ENCODE data around the gene PLEKHJ1. TPM values are rescaled to one million over a fixed set of nuclear protein-coding genes. Genes with fewer than 3 reads are reported as not detected.

Gene PLEKHJ1
- total RNA-seq, 1 donor from 2014 or later = 78.3 TPM

- H3K4me2 ChIP-seq (ENCODE audit: low read length) = no peak overlapping the region
- peaks cover 6% of the 10 kb centered on the region for H3K27me3 Mint-ChIP-seq (ENCODE audit: low read depth, unreplicated experiment)
- no peak overlapping the region for H3K4me3 ChIP-seq (ENCODE audit: insufficient read depth, low read depth, low read length)
- H3K36me3 ChIP-seq (ENCODE audit: insufficient read depth, low read length) = no peaks in the 10 kb centered on the region
- H3K27me3 ChIP-seq (ENCODE audit: insufficient read depth, low read length) = peaks cover 22% of the 10 kb centered on the region
- no peaks in the 10 kb centered on the region for H3K9me3 ChIP-seq (ENCODE audit: insufficient read depth, low read depth, low read length)
- H3K4me1 ChIP-seq (ENCODE audit: insufficient read depth, low read length) = peaks cover 3% of the 10 kb centered on the region
- no peak overlapping the region for H3K4me3 Mint-ChIP-seq (ENCODE audit: unreplicated experiment)
- H3K9me3 Mint-ChIP-seq (ENCODE audit: unreplicated experiment) = no peaks in the 10 kb centered on the region
- H3K9ac ChIP-seq (ENCODE audit: low read length) = no peak overlapping the region
- H4K20me1 ChIP-seq (ENCODE audit: insufficient read depth, low read length) = peaks cover 46% of the 10 kb centered on the region
- TF ChIP-seq EZH2 (IDR thresholded peaks at IDR 0.05; ENCODE audit: insufficient read depth, low read length) (peak; percentile 24), CTCF (IDR thresholded peaks at IDR 0.05; ENCODE audit: insufficient read depth, low read depth, low read length) (no peak)
- H2AFZ ChIP-seq (ENCODE audit: low read depth, low read length) = no peak overlapping the region
- H3K27ac Mint-ChIP-seq (ENCODE audit: unreplicated experiment) = no peak overlapping the region
- H3K27ac ChIP-seq (ENCODE audit: low read depth, low read length) = no peak overlapping the region
- no peaks in the 10 kb centered on the region for H3K79me2 ChIP-seq (ENCODE audit: insufficient read depth, low read length)
- peaks cover 1% of the 10 kb centered on the region for H3K36me3 Mint-ChIP-seq (ENCODE audit: low read depth, unreplicated experiment)
- FAIRE-seq (no peak), DNase-seq (ENCODE audit: low read depth) (no peak)
- no peaks in the 10 kb centered on the region for H3K4me1 Mint-ChIP-seq (ENCODE audit: low read depth, unreplicated experiment)
These were observed 16.1 kb upstream of the PLEKHJ1 start for GRCh38 chr19:2252055-2252796.

- H3K4me1 Mint-ChIP-seq (ENCODE audit: low read depth, unreplicated experiment) = no peaks in the 10 kb centered on the region
- FAIRE-seq = no peak
- H3K27ac ChIP-seq (ENCODE audit: low read depth, low read length) = no peak overlapping the region
These were observed 15.3 kb upstream of the PLEKHJ1 start for GRCh38 chr19:2251106-2252054.

More at GRCh38 chr19:2251106-2252054, 15.3 kb upstream of the PLEKHJ1 start:
- Mint-ChIP-seq H3K36me3 (ENCODE audit: low read depth, unreplicated experiment) (peaks cover 1% of the 10 kb centered on the region), H3K4me3 (ENCODE audit: unreplicated experiment) (no peak overlapping the region), H3K27me3 (ENCODE audit: low read depth, unreplicated experiment) (peaks cover 3% of the 10 kb centered on the region), H3K27ac (ENCODE audit: unreplicated experiment) (no peak overlapping the region), H3K9me3 (ENCODE audit: unreplicated experiment) (no peaks in the 10 kb centered on the region)
- H3K9me3 ChIP-seq (ENCODE audit: insufficient read depth, low read depth, low read length) = no peaks in the 10 kb centered on the region
- no peak overlapping the region for H2AFZ ChIP-seq (ENCODE audit: low read depth, low read length)
- H3K4me1 ChIP-seq (ENCODE audit: insufficient read depth, low read length) = peaks cover 7% of the 10 kb centered on the region
- TF ChIP-seq CTCF (IDR thresholded peaks at IDR 0.05; ENCODE audit: insufficient read depth, low read depth, low read length) = no peak
- TF ChIP-seq EZH2 (IDR thresholded peaks at IDR 0.05; ENCODE audit: insufficient read depth, low read length) = peak; percentile 50
- H3K9ac ChIP-seq (ENCODE audit: low read length) = no peak overlapping the region
- peaks cover 55% of the 10 kb centered on the region for H4K20me1 ChIP-seq (ENCODE audit: insufficient read depth, low read length)
- H3K36me3 ChIP-seq (ENCODE audit: insufficient read depth, low read length) = peaks cover 1% of the 10 kb centered on the region
- DNase-seq (ENCODE audit: low read depth) = no peak
- H3K79me2 ChIP-seq (ENCODE audit: insufficient read depth, low read length) = no peaks in the 10 kb centered on the region
- peaks cover 22% of the 10 kb centered on the region for H3K27me3 ChIP-seq (ENCODE audit: insufficient read depth, low read length)
- peak overlapping the region; percentile 30 for H3K4me2 ChIP-seq (ENCODE audit: low read length)
- H3K4me3 ChIP-seq (ENCODE audit: insufficient read depth, low read depth, low read length) = no peak overlapping the region

Data from astrocyte (in vitro differentiated cells and primary cell).